A549 (cell line): Measurements from ENCODE around the gene MARCHF10. TPM values are rescaled to one million over a fixed set of nuclear protein-coding genes. Genes with fewer than 3 reads are reported as not detected.

Experiments
- ATAC-seq, 2 experiments: fragments of 200-7000 bp in 1 of 2; fragments of >200 bp in 1 of 2; cut with Nextera tagmentation in 1 of 2; cut with Tn5 transposase in 1 of 2; 3 replicates each; pipeline versions ENCODE4 v1.8.0 to v1.9.1; 2018 to 2020; ENCODE audit warnings: mild to moderate bottlenecking in 1 of 2, moderate library complexity in 1 of 2
- CTCF ChIA-PET: fragments of 300-600 bp; sonication (Branson Sonifier 250); formaldehyde crosslinking; extraction: SDS; loops from one replicate; lab custom pipeline; 2021; ENCODE audit warnings: antibody characterized with exemption, inconsistent platforms; lab: Yijun Ruan, JAX
- POLR2A ChIA-PET: fragments of 350-600 bp; formaldehyde crosslinking; extraction: SDS; loops from one replicate; lab custom pipeline; 2021; ENCODE audit warnings: antibody characterized with exemption, inconsistent platforms; lab: Yijun Ruan, JAX
- DNase-seq, 2 experiments: peaks; one replicate each; pipeline versions ENCODE4 v3.0.0 to v3.0.0-alpha.2; 2011 to 2016; ENCODE audit warnings: low read depth in 1 of 2, low spot score in 1 of 2
- FAIRE-seq: peaks from 2 replicates; lab custom pipeline; 2011; peaks lifted over from hg19 to GRCh38; lab: Jason Lieb, UNC
- H3K27ac ChIP-seq, 2 experiments: fragments of >200 bp; sonication (Bioruptor Twin); formaldehyde crosslinking; 3 replicates each; pipeline ENCODE4 v1.5.1; 2016 to 2017
- H3K4me1 ChIP-seq: fragments of >200 bp; sonication (Bioruptor Twin); formaldehyde crosslinking; 3 replicates; pipeline ENCODE4 v1.6.1; 2016
- H3K4me2 ChIP-seq: fragments of >200 bp; sonication (Bioruptor Twin); formaldehyde crosslinking; 3 replicates; pipeline ENCODE4 v1.6.1; 2016
- H3K4me3 ChIP-seq: fragments of >200 bp; sonication (Bioruptor Twin); formaldehyde crosslinking; 3 replicates; pipeline ENCODE4 v1.5.1; 2016
- H3K9me3 ChIP-seq: fragments of >200 bp; sonication (Bioruptor Twin); formaldehyde crosslinking; 3 replicates; pipeline ENCODE4 v1.6.1; 2016
- BHLHE40 ChIP-seq: IDR thresholded peaks from 2 replicates; pipeline ENCODE4 v1.6.1; 2012; ENCODE audit warnings: low read depth, low read length, inconsistent platforms
- CBX2 ChIP-seq: fragments of 200-600 bp; sonication (generic); IDR thresholded peaks from 2 replicates; pipeline ENCODE4 v1.6.1; 2016; ENCODE audit warnings: low read depth, mild to moderate bottlenecking, borderline replicate concordance
- ESRRA ChIP-seq: fragments of 150-350 bp; IDR thresholded peaks from 2 replicates; pipeline ENCODE4 v1.6.1; 2014; ENCODE audit warnings: mild to moderate bottlenecking, low read length, borderline replicate concordance
- FOSL2 ChIP-seq, 2 experiments: fragments of 450-650 bp in 1 of 2; fragments of >200 bp in 1 of 2; sonication (Bioruptor Twin) in 1 of 2; formaldehyde crosslinking; IDR thresholded peaks; 2 replicates each; pipeline versions ENCODE4 v1.5.0 to v1.6.1; 2016 to 2020; ENCODE audit warnings: mild to moderate bottlenecking in 1 of 2, moderate library complexity in 1 of 2
- FOXS1 ChIP-seq: fragments of 250-450 bp; sonication (Bioruptor Pico); IDR thresholded peaks from 2 replicates; pipeline ENCODE4 v1.5.0; 2020; ENCODE audit warnings: mild to moderate bottlenecking, moderate library complexity
- GATA3 ChIP-seq: IDR thresholded peaks from 2 replicates; pipeline ENCODE4 v1.6.1; 2012; ENCODE audit warnings: borderline replicate concordance
- HDAC2 ChIP-seq: fragments of 200-600 bp; sonication (generic); IDR thresholded peaks from 2 replicates; pipeline ENCODE4 v1.6.1; 2016
- HEYL ChIP-seq: fragments of 250-450 bp; sonication (Bioruptor Pico); IDR thresholded peaks from 2 replicates; pipeline ENCODE4 v1.8.0; 2021; ENCODE audit warnings: mild to moderate bottlenecking, moderate library complexity
- HMGXB4 ChIP-seq: fragments of 250-450 bp; sonication (Bioruptor Pico); IDR thresholded peaks from 2 replicates; pipeline ENCODE4 v1.5.0; 2021; ENCODE audit warnings: mild to moderate bottlenecking, moderate library complexity, borderline replicate concordance
- MAX ChIP-seq: IDR thresholded peaks from 2 replicates; pipeline ENCODE4 v1.6.1; 2012
- MAZ ChIP-seq: fragments of 150-350 bp; IDR thresholded peaks from 2 replicates; pipeline ENCODE4 v1.6.1; 2014; ENCODE audit warnings: antibody characterized with exemption, low read depth, low read length, borderline replicate concordance
- MYC ChIP-seq: IDR thresholded peaks from 2 replicates; pipeline ENCODE4 v1.6.1; 2012; ENCODE audit warnings: mild to moderate bottlenecking, inconsistent platforms, low read length, improper control_type of control experiment, borderline replicate concordance
- NFE2L2 ChIP-seq: fragments of 150-350 bp; conservative IDR thresholded peaks from 2 replicates; pipeline ENCODE4 v1.6.1; 2014; ENCODE audit warnings: low read length
- RAD21 ChIP-seq, 2 experiments: fragments of >200 bp in 1 of 2; sonication (Bioruptor Twin) in 1 of 2; formaldehyde crosslinking in 1 of 2; IDR thresholded peaks in 1 of 2; conservative IDR thresholded peaks in 1 of 2; 2 replicates in 1 of 2; 3 replicates in 1 of 2; pipeline ENCODE4 v1.6.1; 2012 to 2018; ENCODE audit warnings: inconsistent platforms in 1 of 2
- RARB ChIP-seq: fragments of 250-450 bp; sonication (Bioruptor Pico); IDR thresholded peaks from 2 replicates; pipeline ENCODE4 v1.8.0; 2021; ENCODE audit warnings: mild to moderate bottlenecking, moderate library complexity
- REST ChIP-seq: fragments of 200-600 bp; sonication (generic); IDR thresholded peaks from 2 replicates; pipeline ENCODE4 v1.6.1; 2016; ENCODE audit warnings: antibody characterized with exemption, mild to moderate bottlenecking, moderate library complexity
- RNF2 ChIP-seq: fragments of 200-600 bp; sonication (generic); IDR thresholded peaks from 2 replicates; pipeline ENCODE4 v1.6.1; 2016; ENCODE audit warnings: low read depth, mild to moderate bottlenecking, antibody characterized with exemption, moderate library complexity, borderline replicate concordance
- USF2 ChIP-seq: fragments of 450-650 bp; IDR thresholded peaks from 2 replicates; pipeline ENCODE4 v1.6.1; 2014; ENCODE audit warnings: antibody characterized with exemption
- ZC3H11A ChIP-seq: fragments of 450-650 bp; IDR thresholded peaks from 2 replicates; pipeline ENCODE4 v1.6.1; 2014; ENCODE audit warnings: antibody characterized with exemption, mild to moderate bottlenecking
- ZSCAN20 ChIP-seq: fragments of 250-450 bp; sonication (Bioruptor Pico); IDR thresholded peaks from 2 replicates; pipeline ENCODE4 v1.8.0; 2022; ENCODE audit warnings: mild to moderate bottlenecking, moderate library complexity
- WGBS: methylation state at CpG from one replicate; pipeline ENCODE4 v1.1.6; 2017; ENCODE audit errors: missing lambda C conversion rate; 5-methylcytosine and 5-hydroxymethylcytosine counted together
- polyA plus RNA-seq, 4 experiments: library from polyadenylated mRNA; depleted of rRNA in 3 of 4; stranded (reverse); fragments of >200 nt; fragmentation: RNase III in 1 of 4; extraction: RNeasy Plus Mini Kit Qiagen cat#74134 plus additional on column Dnase treatment in 1 of 4; gene quantifications; 2 replicates in 3 of 4; 3 replicates in 1 of 4; pipeline ENCODE4 v1.2.3, GENCODE V29; 2011 to 2017

MARCHF10 gene
- polyA plus RNA-seq, 2 of the 4 experiments (the other 2 are of a cell fraction) = 0.43 to 0.57 TPM

GRCh38 chr17:62712171-62712581, 95.9 kb downstream of the MARCHF10 start:
- DNase-seq = no peak
- H3K4me3 ChIP-seq = no peak overlapping the region
- WGBS = 80% methylated on average over 8 of the region's 8 CpGs
- peaks cover 19% of the 10 kb centered on the region for H3K9me3 ChIP-seq
- TF ChIP-seq MAZ (no peak), RAD21 (conservative IDR thresholded peaks at IDR 0.05 in 1 of 2, IDR thresholded peaks at IDR 0.05 in 1 of 2) (no peak), RNF2 (no peak), GATA3 (no peak), ZSCAN20 (no peak), HDAC2 (no peak), FOXS1 (no peak), MAX (no peak), RARB (CRISPR knock-in tag) (no peak), NFE2L2 (no peak), USF2 (no peak), ESRRA (no peak), CBX2 (no peak), BHLHE40 (no peak), MYC (no peak), HEYL (CRISPR knock-in tag) (no peak), ZC3H11A (no peak), HMGXB4 (CRISPR knock-in tag) (no peak), REST (no peak)
- H3K4me1 ChIP-seq = 0 out of 3 replicates have a peak, but pooled peaks cover 9% of the 10 kb centered on the region
- FAIRE-seq = no peak
- ChIA-PET CTCF (interaction anchor here (0.6 to 4.5 kb wide), 8 partner anchors 8 to 695 kb away, joined by 3 to 23 read pairs (median 4); no protein-coding TSS in a partner anchor), POLR2A (no interaction called here)
- no peak overlapping the region for H3K4me2 ChIP-seq
- no peak for ATAC-seq
- H3K27ac ChIP-seq = 0 out of 6 replicates have a peak overlapping the region, but pooled peaks of 1 of the 2 experiments have one; percentile 10

GRCh38 chr17:62708587-62708986, 99.5 kb downstream of the MARCHF10 start:
- 18% methylated on average over 2 of the region's 2 CpGs for WGBS
- CTCF ChIA-PET = interaction anchor here (0.5 to 1.9 kb wide), 8 partner anchors 9 to 278 kb away, joined by 3 to 11 read pairs (median 4); no protein-coding TSS in a partner anchor
- POLR2A ChIA-PET = no interaction called here
- ATAC-seq = no peak
- Histone ChIP-seq H3K4me2 (no peak overlapping the region), H3K27ac (no peak overlapping the region), H3K9me3 (peaks cover 19% of the 10 kb centered on the region), H3K4me1 (peaks cover 8% of the 10 kb centered on the region), H3K4me3 (no peak overlapping the region)
- TF ChIP-seq FOSL2 (IDR thresholded peaks at IDR 0.05) = no peak
- peak; percentile 58; the same call in 1 of the 2 replicates for TF ChIP-seq FOSL2 (CRISPR knock-in tag; IDR thresholded peaks at IDR 0.05)
- no peak for TF ChIP-seq MAX
- no peak for FAIRE-seq
- DNase-seq = peak in 1 of 2 experiments; percentile 58
